ENCODE data around the gene TFB1M.
"Not testable (repeated sequence)": the region's sequence is repeated elsewhere in the genome, so short reads cannot be mapped to it uniquely, and the experiment has no call there.

Gene TFB1M

DNA sequence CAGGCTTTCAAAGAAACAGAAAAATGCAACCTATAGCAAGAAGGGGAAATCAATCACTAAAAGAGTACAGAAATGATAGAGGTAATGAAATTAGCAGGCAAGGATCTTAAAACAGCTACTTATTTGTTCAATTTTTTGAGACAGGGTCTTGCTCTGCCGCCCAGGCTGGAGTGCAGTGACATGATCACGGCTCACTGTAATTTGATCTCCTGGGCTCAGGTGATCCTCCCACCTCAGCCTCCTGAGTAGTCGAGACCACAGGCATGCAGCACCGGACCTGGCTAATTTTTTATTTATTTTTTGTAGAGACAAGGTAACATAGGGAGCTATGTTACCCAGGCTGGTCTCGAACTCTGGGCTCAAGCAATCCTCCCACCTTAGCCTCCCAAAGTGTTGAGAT, 21.6 kb downstream of the TFB1M start:
- no peak for DNase-seq

DNA sequence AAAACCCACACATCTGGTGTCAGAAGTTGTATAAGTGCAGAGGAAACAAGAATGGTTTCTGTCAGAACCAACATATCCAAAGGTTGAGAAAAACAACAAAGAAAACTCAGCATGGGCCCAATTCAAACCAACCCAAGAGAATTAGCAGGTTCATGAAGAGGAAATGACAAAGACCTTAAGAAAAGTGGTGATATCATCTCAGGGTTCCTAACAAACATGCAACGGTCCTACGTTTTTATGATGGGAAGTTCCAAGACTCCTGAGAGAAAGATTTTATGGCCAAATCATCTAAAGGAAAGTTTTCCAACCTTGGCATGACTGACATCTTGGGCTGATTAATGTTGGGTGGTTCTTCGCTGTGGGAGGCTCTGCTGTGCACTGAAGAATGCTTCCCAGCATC, 23.0 kb downstream of the TFB1M start:
- no peak for DNase-seq

- DNase-seq = no peak
These were observed 23.8 kb downstream of the TFB1M start for GRCh38 chr6:155290491-155290890.

- DNase-seq = no peak
These were observed 26.5 kb downstream of the TFB1M start for GRCh38 chr6:155287762-155288161.

GRCh38 chr6:155284775-155285174, 29.5 kb downstream of the TFB1M start:
- DNase-seq = no peak

GRCh38 chr6:155278319-155279049, 35.8 kb downstream of the TFB1M start:
- no peak for DNase-seq

GRCh38 chr6:155276638-155277037, 37.6 kb downstream of the TFB1M start:
- DNase-seq = no peak

DNA sequence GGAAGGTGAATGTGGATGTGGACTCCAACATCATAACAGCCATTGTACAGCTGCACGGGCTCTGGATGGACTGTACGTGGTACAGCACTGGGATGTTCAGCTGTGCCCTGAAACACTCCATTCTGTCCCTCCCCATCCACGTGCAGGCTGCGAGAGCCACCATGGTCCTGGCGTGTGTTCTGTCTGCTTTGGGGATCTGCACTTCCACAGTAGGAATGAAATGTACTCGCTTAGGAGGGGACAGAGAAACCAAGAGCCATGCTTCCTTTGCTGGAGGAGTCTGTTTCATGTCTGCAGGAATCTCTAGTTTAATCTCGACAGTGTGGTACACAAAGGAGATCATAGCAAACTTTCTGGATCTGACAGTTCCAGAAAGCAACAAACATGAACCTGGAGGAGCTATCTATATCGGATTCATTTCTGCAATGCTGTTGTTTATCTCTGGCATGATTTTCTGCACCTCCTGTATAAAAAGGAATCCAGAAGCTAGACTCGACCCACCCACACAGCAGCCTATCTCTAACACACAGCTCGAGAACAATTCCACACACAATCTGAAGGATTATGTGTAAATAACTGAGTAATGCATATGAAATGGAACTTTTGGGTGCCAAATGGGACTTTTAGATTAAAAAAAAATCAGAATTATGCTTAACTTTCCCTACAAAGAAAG, 38.3 kb downstream of the TFB1M start:
- no peak for DNase-seq

GRCh38 chr6:155274533-155274932, 39.8 kb downstream of the TFB1M start:
- DNase-seq = no peak

GRCh38 chr6:155274106-155274505, 40.2 kb downstream of the TFB1M start:
- no peak for DNase-seq

DNA sequence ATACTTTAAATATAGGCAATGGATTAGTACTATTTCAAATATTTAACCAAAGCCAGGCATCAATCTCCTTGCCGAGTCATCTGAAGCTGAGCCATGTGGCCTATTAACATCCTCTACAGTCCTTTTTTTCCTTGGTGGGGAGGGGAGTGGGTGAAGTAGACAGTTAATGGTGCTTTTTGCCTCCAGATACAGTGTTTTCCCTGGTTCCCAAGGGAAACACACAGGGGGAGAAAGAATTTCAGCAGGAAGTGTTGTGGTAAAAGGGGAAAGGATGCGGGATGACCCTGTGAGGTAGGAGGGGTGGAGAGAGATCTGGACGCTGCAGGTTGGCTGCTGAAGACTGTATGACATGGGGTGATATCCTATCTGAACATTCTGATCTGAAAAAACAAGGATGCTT, 40.9 kb downstream of the TFB1M start:
- peak; percentile 60 for DNase-seq

DNA sequence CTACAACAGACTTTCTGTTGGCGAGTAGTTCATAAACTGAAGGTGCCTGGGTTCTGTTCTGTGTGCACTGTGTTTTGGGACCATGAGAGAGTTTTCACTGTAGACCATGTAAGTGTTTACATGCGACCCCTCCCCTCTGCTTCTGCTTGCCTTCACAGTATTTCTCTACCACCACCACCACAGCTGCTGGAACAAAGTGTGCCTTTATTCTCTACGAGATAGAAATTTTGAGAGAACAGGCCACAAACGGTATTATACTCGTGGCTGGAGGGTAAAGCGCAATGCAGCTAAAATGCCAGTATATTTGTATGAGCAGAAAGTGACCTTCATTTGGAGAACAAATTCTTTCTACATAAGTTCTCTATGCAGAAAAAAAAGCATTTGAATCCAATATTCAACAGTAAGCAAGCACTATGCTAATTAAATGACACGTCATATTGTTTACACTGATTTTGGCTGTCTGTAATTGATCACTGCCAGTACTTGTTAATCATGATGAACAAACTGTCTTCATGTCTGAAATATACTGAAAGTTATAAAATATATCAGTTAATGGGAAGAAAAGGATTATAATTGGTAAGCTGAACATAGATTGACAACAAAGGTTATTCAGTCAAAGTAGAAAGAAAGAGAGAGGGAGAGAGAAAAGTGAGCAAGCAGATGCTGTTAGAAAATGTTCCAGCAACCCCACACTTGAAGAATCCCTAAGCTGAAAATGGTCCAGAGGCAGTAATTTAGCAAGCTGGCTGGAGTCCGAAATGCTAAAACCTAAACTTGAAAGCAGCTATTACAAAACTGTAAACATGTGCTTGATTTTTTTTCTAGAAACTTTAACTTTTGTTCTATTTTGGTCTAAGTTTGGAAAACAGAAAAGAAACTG, 41.7 kb downstream of the TFB1M start:
- DNase-seq = no peak

DNA sequence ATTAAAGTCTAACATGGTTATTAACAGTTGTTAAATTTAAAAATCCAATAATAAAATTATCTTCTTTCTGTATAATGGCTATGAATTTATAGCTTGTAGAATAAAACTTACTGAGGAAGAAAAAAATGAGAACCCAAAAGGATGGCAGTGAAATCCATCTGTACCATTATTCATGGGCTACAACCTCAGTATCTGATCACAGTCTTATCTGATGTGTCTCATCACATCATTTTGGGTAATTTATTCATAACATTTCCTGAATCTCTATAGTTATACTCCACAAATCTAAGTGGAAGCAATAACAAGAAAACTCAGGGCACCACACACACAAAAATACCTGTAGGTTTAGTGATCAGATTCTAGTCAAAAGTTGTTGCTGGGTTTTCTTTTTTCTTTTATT, 43.1 kb downstream of the TFB1M start:
- DNase-seq = no peak

DNA sequence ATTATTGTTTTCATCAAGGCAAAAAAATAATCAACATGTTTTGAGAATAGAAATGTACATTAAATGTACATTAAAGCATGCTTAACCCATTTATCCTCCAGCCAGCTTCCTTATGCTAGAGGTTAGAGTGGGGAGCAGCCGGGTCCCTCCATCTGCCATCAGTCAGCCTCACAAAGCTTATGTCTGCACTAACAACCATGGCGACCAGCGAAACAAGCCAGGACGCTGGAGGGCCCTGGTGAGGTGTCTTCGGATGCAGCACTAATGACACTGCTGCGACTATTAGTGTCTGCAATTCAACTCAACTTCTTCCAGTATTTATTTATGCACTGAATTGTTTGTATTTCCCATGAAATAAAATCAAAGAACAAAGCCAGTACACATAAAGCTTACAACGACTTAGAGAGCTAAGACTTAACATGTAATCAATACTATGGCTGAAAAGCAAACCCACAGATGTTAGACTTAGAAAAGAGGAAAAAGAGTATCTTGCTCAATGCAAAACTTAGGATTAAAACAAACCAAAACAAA, 43.7 kb downstream of the TFB1M start:
- no peak for DNase-seq

DNA sequence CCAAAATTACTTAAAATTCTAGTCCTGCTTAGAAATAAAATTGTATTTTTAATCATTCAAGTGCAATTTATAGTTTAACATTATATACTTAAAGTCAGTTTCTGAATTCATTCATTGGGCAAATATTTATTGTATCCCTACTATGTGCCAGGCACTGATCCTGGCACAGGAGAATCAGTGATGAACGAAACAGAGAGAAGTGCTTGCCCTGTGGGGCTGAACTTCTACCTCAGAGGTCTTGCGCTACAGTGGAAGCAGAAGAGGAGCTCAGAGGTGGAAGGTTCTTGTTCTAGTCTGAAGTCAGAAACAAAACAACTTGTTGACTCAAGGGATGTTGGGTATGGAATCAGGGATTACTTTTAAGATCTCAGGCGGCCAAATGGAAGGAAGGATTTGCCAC, 44.5 kb downstream of the TFB1M start:
- no peak for DNase-seq

DNA sequence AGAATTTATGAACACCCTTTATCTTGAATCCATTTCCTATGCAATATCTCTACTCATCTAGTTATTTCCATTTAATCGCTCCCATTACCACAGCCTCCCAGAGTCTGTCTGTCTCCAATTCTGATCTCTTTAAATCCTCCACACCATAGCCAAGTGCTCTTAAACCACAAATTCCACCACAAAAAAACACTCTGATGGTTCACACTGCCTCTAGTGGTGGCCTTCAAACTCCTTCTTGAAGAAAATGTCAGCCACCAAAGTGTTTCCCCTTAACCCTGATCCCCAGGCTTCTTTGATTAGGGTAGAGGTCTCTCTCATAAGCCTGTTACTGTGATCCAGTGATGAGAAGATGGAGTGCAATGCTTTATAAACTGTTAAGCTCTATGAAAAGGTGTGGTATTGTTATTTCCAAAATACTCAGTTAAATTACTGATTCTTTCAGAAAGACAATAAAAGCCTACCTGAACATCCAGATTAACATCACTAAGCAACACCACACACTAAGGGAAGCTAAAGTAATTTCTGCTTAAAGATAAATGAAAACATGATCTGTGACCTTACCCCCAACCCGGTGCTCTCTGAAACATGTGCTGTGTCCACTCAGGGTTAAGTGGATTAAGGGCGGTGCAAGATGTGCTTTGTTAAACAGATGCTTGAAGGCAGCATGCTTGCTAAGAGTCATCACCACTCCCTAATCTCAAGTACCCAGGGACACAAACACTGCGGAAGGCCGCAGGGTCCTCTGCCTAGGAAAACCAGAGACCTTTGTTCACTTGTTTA, 46.0 kb downstream of the TFB1M start:
- DNase-seq = not testable (repeated sequence)

GRCh38 chr6:155267411-155267810, 46.9 kb downstream of the TFB1M start:
- no peak for DNase-seq

DNA sequence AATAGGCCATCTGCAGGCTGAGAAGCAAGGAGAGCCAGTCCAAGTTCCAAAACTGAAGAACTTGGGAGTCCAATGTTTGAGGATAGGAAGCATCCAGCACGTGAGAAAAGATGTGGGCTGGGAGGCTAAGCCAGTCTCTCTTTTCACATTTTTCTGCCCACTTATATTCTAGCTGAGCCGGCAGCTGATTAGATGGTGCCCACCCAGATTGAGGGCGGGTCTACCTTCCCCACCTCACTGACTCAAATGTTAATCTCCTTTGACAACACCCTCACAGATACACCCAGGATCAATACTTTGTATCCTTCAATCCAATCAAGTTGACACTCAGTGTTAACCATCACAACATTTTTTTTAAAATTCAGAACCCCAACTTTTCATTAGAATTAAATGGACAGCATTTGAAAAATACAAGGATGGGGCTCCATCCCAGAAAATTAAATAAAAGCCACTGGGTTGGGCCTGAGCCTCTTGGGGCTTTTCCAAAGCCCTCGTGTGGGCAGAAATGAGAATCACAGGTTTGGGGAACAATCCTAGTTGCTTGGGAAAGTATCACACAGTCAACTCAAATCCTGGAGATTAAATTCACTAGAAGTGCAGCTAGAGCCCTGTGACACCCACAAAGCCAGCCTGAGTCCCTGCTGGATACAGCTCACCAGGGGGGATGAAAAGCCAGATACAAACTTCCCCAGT, 48.3 kb downstream of the TFB1M start:
- DNase-seq = no peak

DNA sequence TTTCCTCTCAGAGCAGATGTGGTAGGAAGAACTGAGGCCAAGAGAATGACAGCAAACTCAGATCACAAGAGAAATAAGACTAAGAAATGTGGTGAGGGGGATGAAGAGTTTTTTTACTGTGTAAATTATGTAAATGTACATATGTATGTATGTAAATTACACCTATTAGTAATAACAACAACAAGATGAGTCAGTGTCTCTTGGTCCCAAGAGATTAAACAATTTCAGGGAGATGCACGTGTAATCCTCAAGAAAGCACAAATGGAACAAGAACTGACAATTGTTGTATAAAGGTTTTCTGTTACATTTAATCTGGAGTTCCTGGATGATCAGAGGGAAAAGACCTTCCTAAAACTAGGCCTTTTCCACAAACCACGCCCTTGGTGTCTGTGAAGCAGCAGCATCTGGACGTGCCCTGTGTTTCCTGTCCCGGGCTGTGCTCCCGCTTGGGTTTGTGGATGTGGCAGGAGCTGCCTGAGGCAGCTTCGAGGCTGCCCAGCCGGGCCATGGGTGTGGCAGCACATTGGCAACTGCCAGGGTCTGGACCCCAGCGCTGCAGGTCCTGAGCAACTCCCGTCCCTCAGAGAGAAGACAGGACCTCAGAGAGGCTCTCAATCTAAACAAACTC, 49.5 kb downstream of the TFB1M start:
- DNase-seq = peak; percentile 34

GRCh38 chr6:155263373-155264063, 50.8 kb downstream of the TFB1M start, which contains the start of gene CLDN20:
Gene CLDN20, plus strand, starts transcription at chr6:155264013. Its CDS starts 11,707 bp downstream, at chr6:155275720.
- no peak for DNase-seq

- no peak for DNase-seq
These were observed 51.6 kb downstream of the TFB1M start for GRCh38 chr6:155262655-155263054.
